CD4-positive, CD25-positive, alpha-beta regulatory T cell (primary cell): ENCODE measurements around the gene ADGRL1. TPM values are rescaled to one million over a fixed set of nuclear protein-coding genes. Genes with fewer than 3 reads are reported as not detected.
A peak's percentile ranks its signal among the peaks of the same experiment; 100 is the strongest.
"Not testable (repeated sequence)": the region's sequence is repeated elsewhere in the genome, so short reads cannot be mapped to it uniquely, and the experiment has no call there.

ENCODE experiments used
- ATAC-seq, 2 donors: fragments of 150-1000 bp; cut with Tn5 transposase; one replicate each; pipeline ENCODE4 v1.10.0; 2021; ENCODE audit warnings: low read depth in 2 of 2, moderate number of reproducible peaks in 2 of 2, moderate library complexity in 1 of 2
- DNase-seq, 3 donors: peaks; one replicate each; pipeline versions ENCODE4 v3.0.0 to v3.0.0-alpha.2; 2012 to 2022; ENCODE audit warnings: mixed read lengths in 1 of 3
- H3K27ac ChIP-seq: one replicate; pipeline ENCODE4 v1.7.0; 2013; ENCODE audit warnings: mild to moderate bottlenecking, low read length; ENCODE audit not compliant: insufficient read depth, poor library complexity, severe bottlenecking
- H3K27me3 ChIP-seq: one replicate; pipeline ENCODE4 v1.7.0; 2013; ENCODE audit warnings: low read length; ENCODE audit not compliant: control insufficient read depth, insufficient read depth
- H3K36me3 ChIP-seq: one replicate; pipeline ENCODE4 v1.7.0; 2013; ENCODE audit warnings: mild to moderate bottlenecking, low read length, moderate library complexity; ENCODE audit not compliant: control insufficient read depth, insufficient read depth
- H3K4me1 ChIP-seq: 2 replicates; pipeline ENCODE4 v1.7.0; 2013; ENCODE audit warnings: mild to moderate bottlenecking, low read length; ENCODE audit not compliant: insufficient read depth, control insufficient read depth, poor library complexity, severe bottlenecking
- H3K4me3 ChIP-seq: one replicate; pipeline ENCODE4 v1.7.0; 2013; ENCODE audit warnings: low read depth, mild to moderate bottlenecking, low read length, moderate library complexity
- H3K9me3 ChIP-seq, 2 experiments: 1 replicate in 1 of 2; 2 replicates in 1 of 2; pipeline ENCODE4 v1.7.0; 2013; ENCODE audit warnings: low read length in 2 of 2, mild to moderate bottlenecking in 1 of 2, moderate library complexity in 1 of 2; ENCODE audit not compliant: control insufficient read depth in 2 of 2
- H3K27ac Mint-ChIP-seq, 3 donors: one replicate each; pipeline ENCODE4 v1.8.0; 2020 to 2022; ENCODE audit warnings: mild to moderate bottlenecking in 3 of 3, mixed read lengths in 3 of 3, moderate library complexity in 2 of 3
- H3K27me3 Mint-ChIP-seq: one replicate; pipeline ENCODE4 v1.8.0; 2022; ENCODE audit warnings: mild to moderate bottlenecking, mixed read lengths
- H3K36me3 Mint-ChIP-seq: one replicate; pipeline ENCODE4 v1.8.0; 2020; ENCODE audit warnings: mixed read lengths
- H3K4me1 Mint-ChIP-seq, 4 donors: one replicate each; pipeline ENCODE4 v1.8.0; 2020 to 2022; ENCODE audit warnings: mixed read lengths in 4 of 4, mild to moderate bottlenecking in 1 of 4
- H3K4me3 Mint-ChIP-seq, 4 donors: one replicate each; pipeline ENCODE4 v1.8.0; 2020 to 2022; ENCODE audit warnings: mild to moderate bottlenecking in 4 of 4, mixed read lengths in 4 of 4, moderate library complexity in 3 of 4
- H3K9me3 Mint-ChIP-seq, 7 donors: one replicate each; pipeline ENCODE4 v1.8.0; 2020 to 2022; ENCODE audit warnings: mixed read lengths in 7 of 7, mild to moderate bottlenecking in 3 of 7, moderate library complexity in 2 of 7
- polyA plus RNA-seq, 4 donors: library from polyadenylated mRNA; unstranded; fragments of 300-500 nt; fragmentation: Illumina TruSeq; gene quantifications; one replicate each; pipeline ENCODE4 v1.2.3, GENCODE V29; 2021
- total RNA-seq: library from RNA; stranded (reverse); gene quantifications from one replicate; pipeline ENCODE4 v1.2.3, GENCODE V29; 2022

The ADGRL1 gene
- total RNA-seq (8.2 TPM), polyA plus RNA-seq (under 1 TPM in 3 of 4 donors, not detected in 1; 0.21 to 0.40 (median 0.29) TPM)

GRCh38 chr19:14205452-14206287 lies at the start of gene ADGRL1:
TSS of gene ADGRL1 (minus strand) at chr19:14206169. CDS start at chr19:14183602, 22,567 bp downstream.
- not testable (repeated sequence) for H3K27me3 ChIP-seq, DNase-seq, H3K9me3 ChIP-seq, H3K36me3 ChIP-seq, H3K27ac ChIP-seq, ATAC-seq, H3K9me3 Mint-ChIP-seq, H3K36me3 Mint-ChIP-seq
- Histone ChIP-seq H3K4me3 (peak within 1 kb of the TSS; percentile 59), H3K4me1 (peaks cover 20% of the 10 kb centered on the region)
- H3K4me3 Mint-ChIP-seq: peak within 1 kb of the TSS; percentile 83 to 97 (median 95)
- peak within 1 kb of the TSS; percentile 89 to 94 (median 93) for H3K27ac Mint-ChIP-seq
- peaks cover 0 to 54% (median 16%) of the 10 kb centered on the region in 4 donors for H3K4me1 Mint-ChIP-seq
- peaks cover 51% of the 10 kb centered on the region for H3K27me3 Mint-ChIP-seq

GRCh38 chr19:14255316-14255715 lies 49.3 kb upstream of the ADGRL1 start:
- peaks cover 11% of the 10 kb centered on the region for H3K27me3 Mint-ChIP-seq
- DNase-seq, H3K36me3 Mint-ChIP-seq, H3K9me3 ChIP-seq, H3K27ac ChIP-seq, H3K36me3 ChIP-seq, H3K27ac Mint-ChIP-seq, H3K9me3 Mint-ChIP-seq, H3K4me1 ChIP-seq, H3K4me3 Mint-ChIP-seq, H3K27me3 ChIP-seq, H3K4me1 Mint-ChIP-seq, ATAC-seq, H3K4me3 ChIP-seq: not testable (repeated sequence)

GRCh38 chr19:14253822-14254599 lies 48.0 kb upstream of the ADGRL1 start:
- not testable (repeated sequence) for H3K27ac Mint-ChIP-seq

GRCh38 chr19:14252136-14252535 lies 46.2 kb upstream of the ADGRL1 start:
- peaks cover 12% of the 10 kb centered on the region for H3K4me1 ChIP-seq
- not testable (repeated sequence) for H3K9me3 Mint-ChIP-seq, H3K9me3 ChIP-seq, H3K27ac ChIP-seq, H3K36me3 Mint-ChIP-seq, DNase-seq, H3K27me3 ChIP-seq, ATAC-seq, H3K4me3 ChIP-seq, H3K36me3 ChIP-seq
- Mint-ChIP-seq H3K4me3 (peak overlapping the region in 1 of 4 donors; percentile 79), H3K4me1 (peaks cover 0 to 24% (median 7%) of the 10 kb centered on the region in 4 donors), H3K27me3 (peaks cover 11% of the 10 kb centered on the region), H3K27ac (peak overlapping the region in 1 of 3 donors; percentile 39)

More at GRCh38 chr19:14253822-14254599, 48.0 kb upstream of the ADGRL1 start:
- H3K27ac ChIP-seq, H3K4me1 ChIP-seq, H3K9me3 ChIP-seq, H3K36me3 ChIP-seq, H3K36me3 Mint-ChIP-seq, DNase-seq, H3K4me3 Mint-ChIP-seq, H3K4me3 ChIP-seq, H3K9me3 Mint-ChIP-seq, H3K27me3 ChIP-seq, ATAC-seq: not testable (repeated sequence)
- peaks cover 11% of the 10 kb centered on the region for H3K27me3 Mint-ChIP-seq
- peaks cover 0 to 16% (median 7%) of the 10 kb centered on the region in 4 donors for H3K4me1 Mint-ChIP-seq

- ATAC-seq: no peak
- peaks cover 0 to 25% (median 7%) of the 10 kb centered on the region in 4 donors for H3K4me1 Mint-ChIP-seq
- H3K27ac Mint-ChIP-seq: peak overlapping the region; percentile 50 to 83 (median 68)
Observed at GRCh38 chr19:14250870-14251269, 44.9 kb upstream of the ADGRL1 start.

GRCh38 chr19:14250315-14250714 lies 44.3 kb upstream of the ADGRL1 start:
- not testable (repeated sequence) for H3K36me3 ChIP-seq, H3K36me3 Mint-ChIP-seq, ATAC-seq, H3K27ac ChIP-seq, DNase-seq, H3K27me3 ChIP-seq, H3K4me3 ChIP-seq, H3K9me3 Mint-ChIP-seq, H3K9me3 ChIP-seq
- peaks cover 11% of the 10 kb centered on the region for H3K27me3 Mint-ChIP-seq
- peaks cover 12% of the 10 kb centered on the region for H3K4me1 ChIP-seq
- peaks cover 0 to 25% (median 7%) of the 10 kb centered on the region in 4 donors for H3K4me1 Mint-ChIP-seq
- H3K27ac Mint-ChIP-seq: peak overlapping the region; percentile 68 to 83 (median 79)
- peak overlapping the region in 2 of 4 donors; percentile 54 to 82 for H3K4me3 Mint-ChIP-seq

More at GRCh38 chr19:14250870-14251269, 44.9 kb upstream of the ADGRL1 start:
- DNase-seq: no peak
- Mint-ChIP-seq H3K9me3 (peaks cover 0 to 2% (median 0%) of the 10 kb centered on the region in 7 donors), H3K4me3 (peak overlapping the region; percentile 54 to 79 (median 58)), H3K36me3 (no peaks in the 10 kb centered on the region), H3K27me3 (peaks cover 11% of the 10 kb centered on the region)
- no peak overlapping the region for H3K27ac ChIP-seq
- no peaks in the 10 kb centered on the region for H3K36me3 ChIP-seq
- H3K4me1 ChIP-seq: peaks cover 12% of the 10 kb centered on the region
- H3K9me3 ChIP-seq: no peaks in the 10 kb centered on the region
- no peaks in the 10 kb centered on the region for H3K27me3 ChIP-seq
- no peak overlapping the region for H3K4me3 ChIP-seq

- H3K27ac Mint-ChIP-seq: peak overlapping the region in 1 of 3 donors; percentile 87
- not testable (repeated sequence) for ATAC-seq, H3K36me3 ChIP-seq, H3K9me3 ChIP-seq, H3K27ac ChIP-seq, H3K27me3 ChIP-seq, DNase-seq, H3K36me3 Mint-ChIP-seq, H3K9me3 Mint-ChIP-seq, H3K4me3 ChIP-seq
- H3K4me1 Mint-ChIP-seq: peaks cover 0 to 25% (median 7%) of the 10 kb centered on the region in 4 donors
- H3K27me3 Mint-ChIP-seq: peaks cover 11% of the 10 kb centered on the region
- peaks cover 12% of the 10 kb centered on the region for H3K4me1 ChIP-seq
- H3K4me3 Mint-ChIP-seq: peak overlapping the region; percentile 36 to 82 (median 66)
Observed at GRCh38 chr19:14249891-14250290, 43.9 kb upstream of the ADGRL1 start.
